Panc1 (cell line): ENCODE measurements around the gene ARHGAP33. TPM values are rescaled to one million over a fixed set of nuclear protein-coding genes. Genes with fewer than 3 reads are reported as not detected.

Experiments
- ATAC-seq: fragments of 200-7000 bp; cut with Tn5 transposase; 2 replicates; pipeline ENCODE4 v1.9.1; 2020; ENCODE audit warnings: mild to moderate bottlenecking, moderate library complexity
- BruUV-seq: library from RNA; stranded (reverse); fragments of 400-500 nt; replicated peaks from 2 replicates; lab custom pipeline; 2021; lab: Mats Ljungman, UMichigan
- CTCF ChIA-PET: fragments of 300-600 bp; sonication (Branson Sonifier 250); formaldehyde crosslinking; loops from one replicate; lab custom pipeline; 2022; ENCODE audit warnings: antibody characterized with exemption; lab: Charles Lee
- POLR2A ChIA-PET: fragments of 300-600 bp; sonication (Branson Sonifier 250); formaldehyde crosslinking; loops from one replicate; lab custom pipeline; 2022; ENCODE audit warnings: antibody characterized with exemption; lab: Charles Lee
- DNase-seq: peaks from one replicate; pipeline ENCODE4 v3.0.0-alpha.2; 2010; ENCODE audit warnings: low read depth, low spot score
- H3K27ac ChIP-seq: 2 replicates; pipeline ENCODE4 v1.5.1; 2011; ENCODE audit warnings: mild to moderate bottlenecking, low read length, inconsistent platforms
- H3K27me3 ChIP-seq: fragments of 200-500 bp; sonication (Bioruptor generic); 2 replicates; pipeline ENCODE4 v1.6.0; 2014; ENCODE audit warnings: low read length, inconsistent platforms; ENCODE audit not compliant: control insufficient read depth, insufficient read depth
- H3K36me3 ChIP-seq: fragments of 200-500 bp; sonication (Bioruptor generic); 2 replicates; pipeline ENCODE4 v1.5.1; 2014; ENCODE audit warnings: inconsistent platforms, mild to moderate bottlenecking, low read length, moderate library complexity; ENCODE audit not compliant: control insufficient read depth, insufficient read depth
- H3K4me1 ChIP-seq: 2 replicates; pipeline ENCODE4 v1.5.1; 2011; ENCODE audit warnings: inconsistent platforms, mild to moderate bottlenecking, low read length, moderate library complexity; ENCODE audit not compliant: control insufficient read depth, insufficient read depth
- H3K4me3 ChIP-seq, 2 experiments: 2 replicates each; pipeline ENCODE4 v1.5.1; 2011 to 2012; ENCODE audit warnings: low read depth in 2 of 2, low read length in 2 of 2, mild to moderate bottlenecking in 2 of 2, inconsistent platforms in 1 of 2, moderate library complexity in 1 of 2
- H3K9me3 ChIP-seq: fragments of 200-500 bp; sonication (Bioruptor generic); 2 replicates; pipeline ENCODE4 v1.5.1; 2014; ENCODE audit warnings: low read depth, mild to moderate bottlenecking, inconsistent platforms, low read length, moderate library complexity; ENCODE audit not compliant: control insufficient read depth, insufficient read depth
- CTCF ChIP-seq: fragments of 450-650 bp; IDR thresholded peaks from 2 replicates; pipeline ENCODE4 v1.5.1; 2017; ENCODE audit warnings: mild to moderate bottlenecking
- POLR2AphosphoS5 ChIP-seq: IDR thresholded peaks from 2 replicates; pipeline ENCODE4 v1.6.1; 2012; ENCODE audit warnings: mild to moderate bottlenecking, low read depth, low read length, moderate library complexity
- REST ChIP-seq, 2 experiments: IDR thresholded peaks; 2 replicates each; pipeline ENCODE4 v1.6.1; 2011 to 2012; ENCODE audit warnings: low read depth in 2 of 2, control low read depth in 1 of 2, low read length in 1 of 2, mild to moderate bottlenecking in 1 of 2, moderate library complexity in 1 of 2; ENCODE audit not compliant: insufficient read depth in 1 of 2
- SIN3A ChIP-seq: IDR thresholded peaks from 2 replicates; pipeline ENCODE4 v1.6.1; 2012; ENCODE audit warnings: low read depth, mild to moderate bottlenecking, low read length, moderate library complexity, borderline replicate concordance; ENCODE audit not compliant: insufficient read depth
- TCF7L2 ChIP-seq: IDR thresholded peaks from 2 replicates; pipeline ENCODE4 v1.6.1; 2011; ENCODE audit warnings: mild to moderate bottlenecking, low read depth, low read length, inconsistent platforms
- in situ Hi-C: cut with HindIII; loops from 2 replicates; pipeline ENCODE4 v1.10.0; 2016; ENCODE audit warnings: low sequenced_read_pairs, low pct_unique_long_range_greater_than_20kb
- intact Hi-C: fragments of 100-400 bp; cut with micrococcal nuclease; formaldehyde crosslinking; loops from one replicate; pipeline ENCODE4 v1.10.0; 2022; ENCODE audit not compliant: unreplicated experiment
- total RNA-seq: library from RNA; stranded (reverse); gene quantifications from one replicate; pipeline ENCODE4 v1.2.1, GENCODE V29; 2021; ENCODE audit not compliant: unreplicated experiment

The ARHGAP33 gene
- total RNA-seq, 1 experiment from 2014 or later = 35.8 TPM

- peak within 1 kb of the TSS in 1 of 2 experiments; percentile 79; a peak in 1 of 4 replicates for H3K4me3 ChIP-seq
- CTCF ChIA-PET = interaction anchor here (0.6 kb wide), 1 partner anchor 78 kb away, joined by 8 read pairs; no protein-coding TSS in a partner anchor
- no peak within 1 kb of the TSS for H3K27ac ChIP-seq
- TF ChIP-seq TCF7L2 (no peak), SIN3A (no peak), POLR2AphosphoS5 (no peak), CTCF (no peak)
- H3K36me3 ChIP-seq = peaks cover 3% of the 10 kb centered on the region; the same call in 1 of the 2 replicates
- in situ Hi-C loops (no loop called here), intact Hi-C loops (no loop called here)
- H3K9me3 ChIP-seq = no peaks in the 10 kb centered on the region
- H3K4me1 ChIP-seq = peaks cover 28% of the 10 kb centered on the region
- BruUV-seq = no TSS peak
- DNase-seq (no peak), ATAC-seq (no peak)
- POLR2A ChIA-PET = no interaction called here
- H3K27me3 ChIP-seq = no peaks in the 10 kb centered on the region
Measured at GRCh38 chr19:35742121-35742724, 33.1 kb upstream of the ARHGAP33 start, which contains the start of gene IGFLR1. Gene IGFLR1 (minus strand): TSS chr19:35742452. CDS start chr19:35741180, 1,272 bp downstream.

- ATAC-seq (no peak), DNase-seq (no peak)
- Histone ChIP-seq H3K27me3 (no peaks in the 10 kb centered on the region), H3K4me1 (peaks cover 33% of the 10 kb centered on the region), H3K4me3 (peak overlapping the region; percentile 92 to 97), H3K9me3 (no peaks in the 10 kb centered on the region), H3K36me3 (no peaks in the 10 kb centered on the region), H3K27ac (peak overlapping the region; percentile 98)
- TF ChIP-seq SIN3A (no peak), TCF7L2 (no peak), CTCF (no peak), REST (IDR thresholded peaks at IDR 0.05; ENCODE audit: insufficient read depth in 1 of 2, low read depth in 2 of 2, low read length in 1 of 2) (no peak), POLR2AphosphoS5 (no peak)
- no TSS peak for BruUV-seq
- ChIA-PET POLR2A (interaction anchor here (0.5 to 0.7 kb wide), 4 partner anchors 32 to 469 kb away, joined by 3 to 9 read pairs (median 5); no protein-coding TSS in a partner anchor), CTCF (interaction anchor here (0.7 kb wide), 1 partner anchor 23 kb away, joined by 8 read pairs; no protein-coding TSS in a partner anchor)
- in situ Hi-C loops = no loop called here
- intact Hi-C loops = no loop called here
Measured at GRCh38 chr19:35743640-35744429, 31.5 kb upstream of the ARHGAP33 start.
